ENCODE measurements around the gene FCER1G.
"Not testable (repeated sequence)": the region's sequence is repeated elsewhere in the genome, so short reads cannot be mapped to it uniquely, and the experiment has no call there.

Gene FCER1G

GRCh38 chr1:161235957-161236775 lies 21.1 kb downstream of the FCER1G start:
- no peak for DNase-seq

DNA sequence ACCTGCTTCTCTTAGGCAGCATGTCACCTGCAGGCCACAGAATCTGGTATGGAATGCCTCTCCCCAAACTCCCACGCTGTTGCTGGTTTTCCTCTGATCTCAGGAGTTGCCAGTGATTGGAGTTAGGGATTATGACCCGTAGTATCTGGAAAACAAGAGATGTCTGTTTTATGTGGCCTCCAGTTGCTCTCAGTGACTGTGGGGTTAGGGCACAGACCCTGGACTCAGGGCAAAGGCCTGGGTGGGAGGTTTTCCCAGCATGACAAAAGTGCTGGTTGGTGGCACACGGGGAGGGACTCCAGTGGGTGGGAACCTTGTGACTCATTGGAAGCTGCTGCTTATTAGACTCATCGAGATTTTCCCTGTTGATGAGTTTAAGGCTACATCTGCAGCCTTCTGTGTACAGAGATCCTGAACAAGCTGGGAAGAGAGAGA lies 23.0 kb downstream of the FCER1G start, which contains the start of gene NR1I3:
Gene NR1I3, minus strand, starts transcription at position 165 of the 435 bp plus-strand sequence. CDS start 1,638 bp downstream, outside the sequence.
- no peak for DNase-seq

DNA sequence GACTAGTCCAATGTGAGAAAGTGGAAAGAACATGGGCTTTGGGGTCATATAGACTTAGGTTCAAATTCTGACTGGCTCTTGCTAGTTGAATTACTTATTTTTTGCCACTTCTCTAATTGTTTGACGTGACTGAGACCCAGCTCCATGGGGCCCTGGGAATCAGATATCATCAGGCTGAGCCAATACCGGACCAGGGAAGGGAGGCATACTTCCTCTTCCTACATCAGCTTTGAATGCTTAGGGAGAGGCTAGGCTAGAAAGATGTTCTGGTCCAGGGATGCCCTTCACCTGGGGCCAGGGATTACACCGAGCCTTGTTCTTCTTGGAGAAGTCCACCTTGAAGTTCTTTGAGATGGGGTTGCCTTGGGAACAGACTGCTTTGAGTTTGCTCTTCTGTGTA lies 26.6 kb downstream of the FCER1G start:
- DNase-seq, result no peak

DNA sequence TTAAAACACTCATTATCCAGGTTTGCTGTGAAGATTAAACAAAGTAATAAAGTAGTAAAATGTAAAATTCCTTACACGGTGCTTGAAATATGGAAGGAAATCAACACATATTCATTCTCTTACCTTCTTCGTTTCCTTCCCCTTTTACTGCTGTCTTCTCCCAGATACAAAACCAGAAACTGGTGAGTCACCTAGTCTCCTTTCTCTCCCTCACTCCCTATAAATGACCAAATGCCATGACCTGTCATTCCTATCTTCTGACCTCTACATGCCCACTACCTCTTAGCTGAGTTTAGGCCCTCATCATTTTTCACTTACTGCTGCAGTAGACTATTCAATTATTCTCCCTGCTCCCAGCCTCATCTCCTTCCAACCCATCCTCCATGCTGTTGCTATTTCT lies 27.2 kb downstream of the FCER1G start:
- no peak for DNase-seq

DNA sequence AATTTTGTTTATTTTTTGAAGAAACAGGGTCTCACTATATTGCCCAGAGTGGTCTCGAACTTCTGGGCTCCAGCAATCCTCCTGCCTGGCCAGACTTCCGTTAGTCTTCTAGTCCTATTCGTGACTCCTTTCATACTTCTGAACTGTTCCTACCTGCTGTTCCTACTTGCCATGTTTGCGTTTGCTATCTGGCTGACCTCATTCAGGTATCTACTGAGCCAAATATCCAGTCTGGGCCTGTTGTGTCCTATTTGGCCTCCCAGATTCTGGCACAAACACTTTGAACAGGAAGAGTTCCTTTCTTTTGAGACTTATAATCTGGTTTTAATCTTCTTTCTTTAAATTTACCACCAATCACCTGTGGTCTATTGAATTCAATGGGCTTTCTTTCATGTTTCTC lies 29.8 kb downstream of the FCER1G start:
- DNase-seq, result no peak

GRCh38 chr1:161250100-161250499 lies 35.0 kb downstream of the FCER1G start:
- DNase-seq, result not testable (repeated sequence)

- no peak for DNase-seq
Observed at GRCh38 chr1:161250829-161251228, 35.7 kb downstream of the FCER1G start.

GRCh38 chr1:161251579-161251978 lies 36.5 kb downstream of the FCER1G start:
- DNase-seq, result no peak

DNA sequence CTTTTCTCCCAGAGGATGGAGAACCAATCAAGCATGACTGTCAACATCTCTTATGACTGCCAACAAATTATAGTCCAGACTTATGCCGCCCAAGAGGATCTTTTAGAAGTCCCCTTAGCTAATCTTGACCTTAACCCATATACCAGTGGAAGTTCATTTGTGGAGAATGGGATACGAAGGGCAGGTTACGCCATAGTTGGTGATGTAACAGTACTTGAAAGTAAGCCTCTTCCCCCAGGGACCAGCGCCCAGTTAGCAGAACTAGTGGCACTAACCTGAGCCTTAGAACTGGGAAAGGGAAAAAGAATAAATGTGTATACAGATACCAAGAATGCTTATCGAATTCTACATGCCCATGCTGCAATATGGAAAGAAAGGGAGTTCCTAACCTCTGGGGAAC lies 40.2 kb downstream of the FCER1G start:
- not testable (repeated sequence) for DNase-seq

- not testable (repeated sequence) for DNase-seq
Observed at GRCh38 chr1:161255955-161256520, 40.9 kb downstream of the FCER1G start.

- not testable (repeated sequence) for DNase-seq
Observed at GRCh38 chr1:161257109-161257508, 42.0 kb downstream of the FCER1G start.

GRCh38 chr1:161258439-161259344 lies 43.6 kb downstream of the FCER1G start, which contains the start of gene PCP4L1:
Gene PCP4L1 (plus strand): TSS chr1:161258745. CDS start chr1:161258975, 230 bp downstream.
- DNase-seq, result no peak

DNA sequence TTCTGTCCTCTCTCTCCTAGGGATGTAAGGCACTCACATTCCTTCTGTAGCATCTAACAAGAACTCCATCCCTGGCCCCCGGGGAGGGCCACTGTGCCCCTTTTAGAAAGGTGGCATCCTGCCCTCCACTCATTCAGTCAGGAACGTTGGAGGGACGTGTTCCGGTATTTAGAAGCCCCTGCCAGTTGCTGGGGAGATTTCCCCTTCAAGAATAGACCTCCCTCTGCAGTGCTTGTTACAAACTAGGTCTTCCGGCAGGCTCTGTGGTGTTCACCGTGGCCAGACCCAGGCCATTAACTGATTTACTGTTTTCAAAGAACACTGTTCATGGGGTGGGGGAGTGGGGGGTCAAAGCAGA lies 44.2 kb downstream of the FCER1G start:
- no peak for DNase-seq

DNA sequence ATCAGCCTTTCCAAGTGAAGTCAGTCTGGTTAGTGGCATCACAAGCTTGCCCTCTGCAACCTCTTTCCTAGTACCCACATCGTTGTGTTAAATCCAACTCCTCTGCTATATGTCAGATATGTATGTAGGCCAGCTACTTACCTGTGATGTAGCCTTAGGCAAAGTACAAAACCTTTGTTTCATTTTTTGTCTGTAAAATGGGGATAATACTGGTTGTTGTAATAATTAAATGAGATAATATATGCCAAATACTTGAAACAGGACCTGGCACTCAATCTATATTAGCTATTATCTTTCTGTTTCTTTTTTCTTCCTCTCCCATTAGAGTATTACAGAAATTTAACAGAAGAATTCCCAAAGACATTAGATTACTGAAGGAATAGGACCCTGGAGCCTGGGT lies 44.7 kb downstream of the FCER1G start:
- no peak for DNase-seq

DNA sequence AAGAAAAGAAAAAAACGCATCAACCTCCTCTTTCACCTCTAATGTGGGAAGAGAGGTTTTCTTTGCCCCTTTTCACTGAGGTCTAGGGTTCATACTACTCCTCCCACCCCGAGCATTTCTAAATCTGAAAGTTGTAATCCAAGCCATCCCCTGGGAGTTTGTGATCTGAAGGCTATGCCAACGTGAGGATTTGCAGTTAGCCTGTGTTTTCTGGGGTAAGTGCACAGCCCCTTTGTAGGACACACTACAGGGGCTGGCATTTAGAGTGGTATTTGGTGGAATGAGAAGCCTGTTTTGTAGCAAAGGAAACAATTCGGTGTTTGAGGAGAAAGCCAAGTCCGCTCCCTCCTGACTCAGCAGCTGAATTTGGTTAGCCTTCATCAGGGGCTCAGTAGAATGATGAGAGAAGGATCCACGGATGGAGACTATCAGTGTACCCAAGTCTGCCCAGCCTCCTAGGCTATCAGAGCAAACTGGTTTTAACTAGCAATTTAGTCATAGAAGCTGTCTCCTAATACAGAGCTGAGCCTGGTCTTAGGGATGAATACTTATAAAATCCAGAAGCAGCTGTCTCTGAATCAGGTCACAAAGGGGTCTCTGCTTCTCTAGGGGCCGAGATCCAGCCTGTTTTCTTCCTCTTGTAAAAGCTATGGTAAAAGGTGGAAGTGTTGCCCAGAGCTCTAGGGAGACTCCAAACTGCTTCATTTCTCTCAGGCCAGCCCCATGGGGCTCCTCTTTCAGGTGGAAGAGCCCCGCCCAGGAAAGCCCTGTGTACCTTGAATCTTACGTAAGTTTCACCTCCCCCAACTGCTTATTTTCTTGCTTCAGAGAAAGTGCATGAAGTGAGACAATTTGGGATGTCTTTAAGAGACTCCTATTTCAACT lies 45.5 kb downstream of the FCER1G start:
- no peak for DNase-seq

DNA sequence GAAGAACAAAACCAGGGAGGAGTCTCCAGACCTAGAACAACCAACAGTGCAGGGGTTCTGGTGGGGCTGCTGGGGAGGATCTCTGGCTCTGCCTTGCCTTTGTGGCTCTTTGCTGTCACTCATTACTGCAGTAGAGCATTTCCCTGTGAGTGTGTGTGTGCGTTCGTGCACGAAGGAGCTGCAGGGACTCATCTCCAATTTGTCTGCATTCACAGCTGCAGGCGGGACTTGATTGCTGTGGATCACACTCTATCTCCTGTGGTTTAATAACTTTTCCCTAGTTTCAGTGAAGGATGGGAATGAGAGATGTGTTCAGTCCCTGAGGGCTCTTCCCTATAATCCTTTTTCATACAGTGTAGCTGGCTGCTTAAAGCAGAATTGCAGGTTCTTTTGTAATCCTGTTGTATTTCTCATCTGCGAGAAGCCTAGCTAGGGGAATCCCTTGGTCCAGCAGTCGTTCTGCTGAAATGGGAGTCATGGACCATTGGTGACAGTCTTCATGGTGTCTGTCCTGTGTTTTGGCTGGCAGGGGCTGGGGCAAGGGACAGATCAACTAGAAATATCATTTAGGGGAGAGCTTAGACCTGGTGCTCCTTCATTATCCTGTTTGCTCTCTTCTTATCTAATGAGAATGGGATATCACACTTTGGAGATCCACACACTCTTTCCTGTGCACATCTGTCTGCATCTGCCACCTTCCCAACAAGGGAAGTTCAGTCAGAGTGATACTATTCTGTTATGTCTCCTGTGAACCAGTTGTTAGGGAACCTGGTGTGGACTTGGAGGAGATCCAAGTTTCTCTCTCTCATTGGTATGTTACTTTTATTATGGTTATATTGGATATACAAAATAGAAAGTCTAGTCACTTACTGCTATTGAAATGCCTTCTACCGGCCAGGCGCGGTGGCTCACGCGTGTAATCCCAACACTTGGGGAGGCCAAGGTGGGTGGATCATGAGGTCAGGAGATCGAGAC lies 46.5 kb downstream of the FCER1G start:
- DNase-seq, result no peak

DNA sequence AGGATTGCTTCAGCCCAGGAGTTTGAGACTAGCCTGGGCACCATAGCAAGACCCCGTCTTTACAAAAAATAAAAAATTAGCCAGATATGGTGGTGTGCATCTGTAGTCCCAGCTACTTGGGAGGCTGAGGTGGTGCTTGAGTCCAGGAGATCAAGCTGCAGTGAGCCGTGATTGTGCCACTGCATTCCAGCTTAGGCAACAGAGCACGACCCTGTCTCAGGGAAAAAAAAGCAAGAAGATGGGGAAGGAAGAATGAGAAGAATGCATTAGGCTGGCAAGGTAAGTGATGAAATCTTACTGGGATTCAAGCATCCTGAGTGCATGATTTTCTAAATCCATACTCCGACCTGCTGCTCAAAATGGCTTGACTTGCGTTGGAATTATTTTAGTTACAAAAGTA lies 50.2 kb downstream of the FCER1G start:
- no peak for DNase-seq

GRCh38 chr1:161266202-161266601 lies 51.1 kb downstream of the FCER1G start:
- DNase-seq, result no peak

- DNase-seq, result no peak
Observed at GRCh38 chr1:161266836-161267235, 51.7 kb downstream of the FCER1G start.

DNA sequence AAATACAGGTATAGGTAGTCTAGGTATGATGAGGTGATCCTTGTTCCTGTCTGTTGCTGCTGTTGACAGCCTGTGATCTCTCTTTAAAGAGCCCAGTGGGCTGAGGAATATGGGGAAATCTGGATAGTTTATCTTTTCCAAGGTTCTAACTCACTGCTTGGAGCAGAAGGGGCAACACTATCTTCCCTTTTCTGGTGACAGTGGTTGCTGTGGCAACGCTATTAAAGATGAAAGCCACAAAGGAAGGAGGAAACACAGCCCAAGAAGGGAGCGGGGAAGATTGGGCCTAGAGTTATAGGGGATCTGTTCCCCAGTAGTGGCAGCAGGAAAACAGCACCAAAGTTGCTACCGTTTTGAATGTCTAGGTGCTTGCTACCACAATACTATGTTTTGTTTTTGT lies 52.2 kb downstream of the FCER1G start:
- DNase-seq, result no peak

Data from DMS 273 treated with DMSO at 0.1 percent for 48 hours (cell line).